Measurements from ENCODE around the gene TRIP10. TPM values are rescaled to one million over a fixed set of nuclear protein-coding genes. Genes with fewer than 3 reads are reported as not detected.

TRIP10 gene
- total and polyA plus RNA-seq, 2 of the 13 experiments (the other 11 are each of a cell fraction or from before 2014, with no cell fraction given): 32.5 to 33.2 TPM

- TF ChIP-seq, protein P1, sequence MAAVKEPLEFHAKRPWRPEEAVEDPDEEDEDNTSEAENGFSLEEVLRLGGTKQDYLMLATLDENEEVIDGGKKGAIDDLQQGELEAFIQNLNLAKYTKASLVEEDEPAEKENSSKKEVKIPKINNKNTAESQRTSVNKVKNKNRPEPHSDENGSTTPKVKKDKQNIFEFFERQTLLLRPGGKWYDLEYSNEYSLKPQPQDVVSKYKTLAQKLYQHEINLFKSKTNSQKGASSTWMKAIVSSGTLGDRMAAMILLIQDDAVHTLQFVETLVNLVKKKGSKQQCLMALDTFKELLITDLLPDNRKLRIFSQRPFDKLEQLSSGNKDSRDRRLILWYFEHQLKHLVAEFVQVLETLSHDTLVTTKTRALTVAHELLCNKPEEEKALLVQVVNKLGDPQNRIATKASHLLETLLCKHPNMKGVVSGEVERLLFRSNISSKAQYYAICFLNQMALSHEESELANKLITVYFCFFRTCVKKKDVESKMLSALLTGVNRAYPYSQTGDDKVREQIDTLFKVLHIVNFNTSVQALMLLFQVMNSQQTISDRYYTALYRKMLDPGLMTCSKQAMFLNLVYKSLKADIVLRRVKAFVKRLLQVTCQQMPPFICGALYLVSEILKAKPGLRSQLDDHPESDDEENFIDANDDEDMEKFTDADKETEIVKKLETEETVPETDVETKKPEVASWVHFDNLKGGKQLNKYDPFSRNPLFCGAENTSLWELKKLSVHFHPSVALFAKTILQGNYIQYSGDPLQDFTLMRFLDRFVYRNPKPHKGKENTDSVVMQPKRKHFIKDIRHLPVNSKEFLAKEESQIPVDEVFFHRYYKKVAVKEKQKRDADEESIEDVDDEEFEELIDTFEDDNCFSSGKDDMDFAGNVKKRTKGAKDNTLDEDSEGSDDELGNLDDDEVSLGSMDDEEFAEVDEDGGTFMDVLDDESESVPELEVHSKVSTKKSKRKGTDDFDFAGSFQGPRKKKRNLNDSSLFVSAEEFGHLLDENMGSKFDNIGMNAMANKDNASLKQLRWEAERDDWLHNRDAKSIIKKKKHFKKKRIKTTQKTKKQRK (IDR thresholded peaks at IDR 0.05; ENCODE audit: low read length): no peak
- TF ChIP-seq ZNF572 (CRISPR knock-in tag; IDR thresholded peaks at IDR 0.05) (no peak), ZNF678 (CRISPR knock-in tag; IDR thresholded peaks at IDR 0.05) (no peak), TRIM24 (CRISPR knock-in tag; IDR thresholded peaks at IDR 0.05) (peak; percentile 90), YY1 (IDR thresholded peaks at IDR 0.05; ENCODE audit: insufficient read depth, insufficient replicate concordance, low read depth, low read length) (peak; percentile 38), MED13 (CRISPR knock-in tag; IDR thresholded peaks at IDR 0.05) (peak; percentile 90; the same call in 1 of the 2 replicates), ZBTB43 (CRISPR knock-in tag; conservative IDR thresholded peaks at IDR 0.05) (peak; percentile 65), TFE3 (CRISPR knock-in tag; IDR thresholded peaks at IDR 0.05) (peak; percentile 73; the same call in 1 of the 2 replicates), TFAP4 (IDR thresholded peaks at IDR 0.05; ENCODE audit: borderline replicate concordance, low read depth) (peak; percentile 87), ZNF775 (CRISPR knock-in tag; IDR thresholded peaks at IDR 0.05; ENCODE audit: borderline replicate concordance) (no peak; the same call in 1 of the 2 replicates), AKAP8 (CRISPR knock-in tag; IDR thresholded peaks at IDR 0.05) (no peak), MLLT10 (CRISPR knock-in tag; IDR thresholded peaks at IDR 0.05) (peak; percentile 67; the same call in 1 of the 2 replicates), ZNF816 (CRISPR knock-in tag; IDR thresholded peaks at IDR 0.05; ENCODE audit: borderline replicate concordance) (peak; percentile 59), EP300 (IDR thresholded peaks at IDR 0.05; ENCODE audit: low read depth in 2 of 2, low read length in 2 of 2) (peak; percentile 84 to 96), EP300 (CRISPR knock-in tag; IDR thresholded peaks at IDR 0.05; ENCODE audit: borderline replicate concordance) (peak; percentile 93), KMT2A (CRISPR knock-in tag; IDR thresholded peaks at IDR 0.05) (no peak)
- TF ChIP-seq, protein P2, sequence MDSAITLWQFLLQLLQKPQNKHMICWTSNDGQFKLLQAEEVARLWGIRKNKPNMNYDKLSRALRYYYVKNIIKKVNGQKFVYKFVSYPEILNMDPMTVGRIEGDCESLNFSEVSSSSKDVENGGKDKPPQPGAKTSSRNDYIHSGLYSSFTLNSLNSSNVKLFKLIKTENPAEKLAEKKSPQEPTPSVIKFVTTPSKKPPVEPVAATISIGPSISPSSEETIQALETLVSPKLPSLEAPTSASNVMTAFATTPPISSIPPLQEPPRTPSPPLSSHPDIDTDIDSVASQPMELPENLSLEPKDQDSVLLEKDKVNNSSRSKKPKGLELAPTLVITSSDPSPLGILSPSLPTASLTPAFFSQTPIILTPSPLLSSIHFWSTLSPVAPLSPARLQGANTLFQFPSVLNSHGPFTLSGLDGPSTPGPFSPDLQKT (CRISPR knock-in tag; IDR thresholded peaks at IDR 0.05; ENCODE audit: borderline replicate concordance): no peak
- TF ChIP-seq, protein P3, sequence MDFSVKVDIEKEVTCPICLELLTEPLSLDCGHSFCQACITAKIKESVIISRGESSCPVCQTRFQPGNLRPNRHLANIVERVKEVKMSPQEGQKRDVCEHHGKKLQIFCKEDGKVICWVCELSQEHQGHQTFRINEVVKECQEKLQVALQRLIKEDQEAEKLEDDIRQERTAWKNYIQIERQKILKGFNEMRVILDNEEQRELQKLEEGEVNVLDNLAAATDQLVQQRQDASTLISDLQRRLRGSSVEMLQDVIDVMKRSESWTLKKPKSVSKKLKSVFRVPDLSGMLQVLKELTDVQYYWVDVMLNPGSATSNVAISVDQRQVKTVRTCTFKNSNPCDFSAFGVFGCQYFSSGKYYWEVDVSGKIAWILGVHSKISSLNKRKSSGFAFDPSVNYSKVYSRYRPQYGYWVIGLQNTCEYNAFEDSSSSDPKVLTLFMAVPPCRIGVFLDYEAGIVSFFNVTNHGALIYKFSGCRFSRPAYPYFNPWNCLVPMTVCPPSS (IDR thresholded peaks at IDR 0.05): no peak
Observed at GRCh38 chr19:6720369-6721137, 18.9 kb upstream of the TRIP10 start, which contains the start of gene C3 (continued).

Data from HepG2 (cell line).